HepG2 (cell line): ENCODE results near the gene VAV2. TPM values are rescaled to one million over a fixed set of nuclear protein-coding genes. Genes with fewer than 3 reads are reported as not detected.

ENCODE experiments used
- AGO2 ChIP-seq: fragments of 200-400 bp; formaldehyde crosslinking; optimal IDR thresholded peaks from 2 replicates; pipeline ENCODE3; 2017; ENCODE audit warnings: mild to moderate bottlenecking, low read depth, low read length, moderate library complexity
- CC2D1A ChIP-seq: sonication (generic); formaldehyde crosslinking; IDR thresholded peaks from 2 replicates; pipeline ENCODE4 v1.8.1; 2023; ENCODE audit warnings: mild to moderate bottlenecking, missing genetic modification reagents
- CHD2 ChIP-seq: IDR thresholded peaks from 2 replicates; pipeline ENCODE4 v1.6.1; 2011; ENCODE audit warnings: low read depth, low read length, improper control_type of control experiment
- EED ChIP-seq: sonication (generic); formaldehyde crosslinking; IDR thresholded peaks from 2 replicates; pipeline ENCODE4 v1.5.0; 2020; ENCODE audit warnings: mild to moderate bottlenecking, missing genetic modification reagents
- ERF ChIP-seq: IDR thresholded peaks from 2 replicates; pipeline ENCODE4 v1.6.1; 2018; ENCODE audit warnings: missing biosample characterization, missing genetic modification reagents
- GATA4 ChIP-seq: sonication (generic); IDR thresholded peaks from 2 replicates; pipeline ENCODE4 v1.6.1; 2016; ENCODE audit warnings: antibody characterized with exemption, low read depth, borderline replicate concordance
- HNF4A ChIP-seq: sonication (generic); formaldehyde crosslinking; IDR thresholded peaks from 2 replicates; pipeline ENCODE4 v1.4.0; 2020; ENCODE audit warnings: missing genetic modification reagents
- MTF2 ChIP-seq: sonication (generic); formaldehyde crosslinking; IDR thresholded peaks from 2 replicates; pipeline ENCODE4 v1.5.0; 2020; ENCODE audit warnings: missing genetic modification reagents, borderline replicate concordance
- NPAS2 ChIP-seq: sonication (generic); formaldehyde crosslinking; IDR thresholded peaks from 2 replicates; pipeline ENCODE4 v1.8.0; 2022; ENCODE audit warnings: mild to moderate bottlenecking, missing genetic modification reagents, borderline replicate concordance
- NR2C2 ChIP-seq: sonication (generic); formaldehyde crosslinking; IDR thresholded peaks from 2 replicates; pipeline ENCODE4 v1.4.0; 2020; ENCODE audit warnings: missing genetic modification reagents, mild to moderate bottlenecking, moderate library complexity, borderline replicate concordance
- NR2F6 ChIP-seq, 2 experiments: IDR thresholded peaks; 2 replicates each; pipeline ENCODE4 v1.6.1; 2016; ENCODE audit warnings: antibody characterized with exemption in 1 of 2, mild to moderate bottlenecking in 1 of 2
- RBFOX2 ChIP-seq: fragments of 200-400 bp; formaldehyde crosslinking; IDR thresholded peaks from 2 replicates; pipeline ENCODE4 v1.6.1; 2017; ENCODE audit warnings: low read depth, mild to moderate bottlenecking, low read length
- SALL1 ChIP-seq: sonication (generic); formaldehyde crosslinking; IDR thresholded peaks from 2 replicates; pipeline ENCODE4 v1.8.0; 2022; ENCODE audit warnings: mild to moderate bottlenecking, missing genetic modification reagents
- SIX1 ChIP-seq: sonication (generic); formaldehyde crosslinking; IDR thresholded peaks from 2 replicates; pipeline ENCODE4 v1.4.0; 2020; ENCODE audit warnings: missing genetic modification reagents, borderline replicate concordance
- TBX2 ChIP-seq: sonication (generic); formaldehyde crosslinking; IDR thresholded peaks from 2 replicates; pipeline ENCODE4 v1.5.0; 2020; ENCODE audit warnings: missing genetic modification reagents, mild to moderate bottlenecking, borderline replicate concordance
- ZBTB7B ChIP-seq: sonication (generic); formaldehyde crosslinking; IDR thresholded peaks from 2 replicates; pipeline ENCODE4 v1.4.0; 2020; ENCODE audit warnings: missing genetic modification reagents
- ZMYM2 ChIP-seq: sonication (generic); formaldehyde crosslinking; IDR thresholded peaks from 2 replicates; pipeline ENCODE4 v1.8.0; 2022; ENCODE audit warnings: mild to moderate bottlenecking, missing genetic modification reagents
- ZNF121 ChIP-seq: sonication (generic); formaldehyde crosslinking; IDR thresholded peaks from 2 replicates; pipeline ENCODE4 v1.5.0; 2020; ENCODE audit warnings: mild to moderate bottlenecking, missing genetic modification reagents
- ZNF331 ChIP-seq: sonication (generic); formaldehyde crosslinking; IDR thresholded peaks from 2 replicates; pipeline ENCODE4 v1.4.0; 2020; ENCODE audit warnings: missing genetic modification reagents
- ZNF441 ChIP-seq: sonication (generic); formaldehyde crosslinking; IDR thresholded peaks from 2 replicates; pipeline ENCODE4 v1.7.0; 2021; ENCODE audit warnings: missing genetic modification reagents, borderline replicate concordance
- ZNF558 ChIP-seq: sonication (generic); formaldehyde crosslinking; IDR thresholded peaks from 2 replicates; pipeline ENCODE4 v1.9.0; 2022; ENCODE audit warnings: mild to moderate bottlenecking, missing genetic modification reagents, borderline replicate concordance
- ZNF670 ChIP-seq: sonication (generic); formaldehyde crosslinking; IDR thresholded peaks from 2 replicates; pipeline ENCODE4 v1.8.0; 2022; ENCODE audit warnings: mild to moderate bottlenecking, missing genetic modification reagents, borderline replicate concordance
- ZNF720 ChIP-seq: sonication (generic); formaldehyde crosslinking; IDR thresholded peaks from 2 replicates; pipeline ENCODE4 v1.4.0; 2020; ENCODE audit warnings: missing genetic modification reagents
- ZNF761 ChIP-seq: sonication (generic); formaldehyde crosslinking; conservative IDR thresholded peaks from 2 replicates; pipeline ENCODE4 v1.4.0; 2020; ENCODE audit warnings: mild to moderate bottlenecking, missing genetic modification reagents
- ZNF879 ChIP-seq: sonication (generic); formaldehyde crosslinking; IDR thresholded peaks from 2 replicates; pipeline ENCODE4 v1.8.1; 2023; ENCODE audit warnings: missing genetic modification reagents
- polyA plus RNA-seq, 8 experiments: library from polyadenylated mRNA; depleted of rRNA in 3 of 8; stranded (reverse) in 7 of 8; unstranded in 1 of 8; fragments of >200 nt; fragmentation: Illumina TruSeq in 4 of 8; extraction: Trizol in 4 of 8; gene quantifications; 2 replicates each; pipeline versions ENCODE4 v1.2.1 to v1.2.3, GENCODE V29; 2011 to 2016; ENCODE audit warnings: low read depth in 4 of 8, missing spikeins in 1 of 8, mixed read lengths in 1 of 8; ENCODE audit not compliant: insufficient read depth in 1 of 8
- total RNA-seq, 5 experiments: library from RNA; depleted of rRNA; stranded (reverse); fragments of >200 nt; fragmentation: Illumina TruSeq; extraction: Trizol; gene quantifications; 2 replicates each; pipeline ENCODE4 v1.2.3, GENCODE V29; 2016; ENCODE audit warnings: low read depth in 1 of 5
- TF ChIP-seq, protein P1 (sequence below): sonication (generic); formaldehyde crosslinking; IDR thresholded peaks from 2 replicates; pipeline ENCODE4 v1.4.0; 2020; ENCODE audit warnings: mild to moderate bottlenecking, missing genetic modification reagents
- TF ChIP-seq, protein P2 (sequence below): sonication (generic); formaldehyde crosslinking; IDR thresholded peaks from 2 replicates; pipeline ENCODE4 v1.9.0; 2021; ENCODE audit warnings: missing genetic modification reagents, borderline replicate concordance
- TF ChIP-seq, protein P3 (sequence below): sonication (generic); formaldehyde crosslinking; conservative IDR thresholded peaks from 2 replicates; pipeline ENCODE4 v1.4.0; 2020; ENCODE audit warnings: missing genetic modification reagents

VAV2 gene
- total and polyA plus RNA-seq, 2 of the 13 experiments (the other 11 are each of a cell fraction or from before 2014, with no cell fraction given): 22.5 to 22.9 TPM

DNA sequence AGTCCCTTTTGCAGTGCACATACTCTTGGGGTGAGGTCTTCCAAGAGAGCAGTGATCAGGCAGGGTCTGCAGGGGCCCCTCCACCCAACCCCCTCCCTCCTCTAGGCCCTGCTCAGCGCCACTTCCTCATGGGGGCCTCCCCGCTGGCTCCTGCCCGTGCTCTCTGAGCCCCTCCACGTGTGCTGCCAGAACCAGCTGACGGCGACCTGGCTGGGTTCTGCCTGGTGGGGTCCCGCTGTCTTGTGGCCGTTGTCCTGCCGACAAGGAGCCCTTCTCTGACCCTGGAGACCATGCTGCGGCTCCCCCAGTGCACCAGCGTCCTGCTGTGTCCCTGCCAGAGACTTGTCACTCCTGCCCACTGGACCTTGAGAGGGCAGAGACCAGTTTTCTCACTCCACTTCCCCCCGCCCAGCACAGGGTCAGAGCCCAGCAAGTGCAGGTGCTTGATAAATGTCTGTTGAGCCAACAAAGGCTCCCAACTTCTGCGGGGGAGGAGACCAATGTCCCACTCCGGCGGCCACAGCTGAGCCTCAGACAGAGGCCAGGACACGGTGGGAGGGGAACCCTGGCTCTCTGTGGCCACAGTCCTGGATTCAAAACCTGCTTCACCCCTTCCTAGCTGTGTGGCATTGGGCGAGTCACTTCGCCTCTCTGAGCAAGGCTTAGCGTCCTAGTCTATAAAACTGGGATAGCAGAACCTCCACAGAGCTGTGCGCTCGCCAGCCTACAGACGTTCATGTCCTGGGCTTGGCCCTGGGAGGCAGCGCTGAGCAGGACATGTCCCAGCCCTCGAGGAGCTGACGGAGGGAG lies 278.8 kb downstream of the VAV2 start (continued):
- TF ChIP-seq ZNF558: no peak
- TF ChIP-seq NR2C2 (CRISPR knock-in tag): no peak; the same call in 1 of the 2 replicates
- peak; percentile 60; the same call in 1 of the 2 replicates for TF ChIP-seq SALL1 (CRISPR knock-in tag)
- TF ChIP-seq ZBTB7B: peak; percentile 76; the same call in 1 of the 2 replicates
- TF ChIP-seq CHD2: no peak
- no peak for TF ChIP-seq ZNF670
- no peak for TF ChIP-seq ZNF720 (CRISPR knock-in tag)
- peak; percentile 43; the same call in 1 of the 2 replicates for TF ChIP-seq NR2F6 (IDR thresholded peaks at IDR 0.05)
- peak; percentile 60; the same call in 1 of the 2 replicates for TF ChIP-seq NR2F6 (CRISPR knock-in tag; IDR thresholded peaks at IDR 0.05)
- no peak for TF ChIP-seq NPAS2 (CRISPR knock-in tag)
- TF ChIP-seq, protein P1, sequence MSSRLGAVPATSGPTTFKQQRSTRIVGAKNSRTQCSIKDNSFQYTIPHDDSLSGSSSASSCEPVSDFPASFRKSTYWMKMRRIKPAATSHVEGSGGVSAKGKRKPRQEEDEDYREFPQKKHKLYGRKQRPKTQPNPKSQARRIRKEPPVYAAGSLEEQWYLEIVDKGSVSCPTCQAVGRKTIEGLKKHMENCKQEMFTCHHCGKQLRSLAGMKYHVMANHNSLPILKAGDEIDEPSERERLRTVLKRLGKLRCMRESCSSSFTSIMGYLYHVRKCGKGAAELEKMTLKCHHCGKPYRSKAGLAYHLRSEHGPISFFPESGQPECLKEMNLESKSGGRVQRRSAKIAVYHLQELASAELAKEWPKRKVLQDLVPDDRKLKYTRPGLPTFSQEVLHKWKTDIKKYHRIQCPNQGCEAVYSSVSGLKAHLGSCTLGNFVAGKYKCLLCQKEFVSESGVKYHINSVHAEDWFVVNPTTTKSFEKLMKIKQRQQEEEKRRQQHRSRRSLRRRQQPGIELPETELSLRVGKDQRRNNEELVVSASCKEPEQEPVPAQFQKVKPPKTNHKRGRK (CRISPR knock-in tag): no peak
- TF ChIP-seq, protein P2, sequence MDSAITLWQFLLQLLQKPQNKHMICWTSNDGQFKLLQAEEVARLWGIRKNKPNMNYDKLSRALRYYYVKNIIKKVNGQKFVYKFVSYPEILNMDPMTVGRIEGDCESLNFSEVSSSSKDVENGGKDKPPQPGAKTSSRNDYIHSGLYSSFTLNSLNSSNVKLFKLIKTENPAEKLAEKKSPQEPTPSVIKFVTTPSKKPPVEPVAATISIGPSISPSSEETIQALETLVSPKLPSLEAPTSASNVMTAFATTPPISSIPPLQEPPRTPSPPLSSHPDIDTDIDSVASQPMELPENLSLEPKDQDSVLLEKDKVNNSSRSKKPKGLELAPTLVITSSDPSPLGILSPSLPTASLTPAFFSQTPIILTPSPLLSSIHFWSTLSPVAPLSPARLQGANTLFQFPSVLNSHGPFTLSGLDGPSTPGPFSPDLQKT: no peak
- no peak for TF ChIP-seq GATA4
- peak; percentile 78; the same call in 1 of the 2 replicates for TF ChIP-seq ZNF761 (CRISPR knock-in tag)
- no peak for TF ChIP-seq MTF2 (CRISPR knock-in tag)
- TF ChIP-seq HNF4A (CRISPR knock-in tag): peak; percentile 84
- TF ChIP-seq ERF (CRISPR knock-in tag): no peak
- TF ChIP-seq ZNF121 (CRISPR knock-in tag): no peak
- peak; percentile 37; the same call in 1 of the 2 replicates for TF ChIP-seq RBFOX2
- TF ChIP-seq AGO2: peak; percentile 72
- no peak for TF ChIP-seq CC2D1A (CRISPR knock-in tag)
- TF ChIP-seq, protein P3, sequence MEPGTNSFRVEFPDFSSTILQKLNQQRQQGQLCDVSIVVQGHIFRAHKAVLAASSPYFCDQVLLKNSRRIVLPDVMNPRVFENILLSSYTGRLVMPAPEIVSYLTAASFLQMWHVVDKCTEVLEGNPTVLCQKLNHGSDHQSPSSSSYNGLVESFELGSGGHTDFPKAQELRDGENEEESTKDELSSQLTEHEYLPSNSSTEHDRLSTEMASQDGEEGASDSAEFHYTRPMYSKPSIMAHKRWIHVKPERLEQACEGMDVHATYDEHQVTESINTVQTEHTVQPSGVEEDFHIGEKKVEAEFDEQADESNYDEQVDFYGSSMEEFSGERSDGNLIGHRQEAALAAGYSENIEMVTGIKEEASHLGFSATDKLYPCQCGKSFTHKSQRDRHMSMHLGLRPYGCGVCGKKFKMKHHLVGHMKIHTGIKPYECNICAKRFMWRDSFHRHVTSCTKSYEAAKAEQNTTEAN (CRISPR knock-in tag): no peak
- peak; percentile 70; the same call in 1 of the 2 replicates for TF ChIP-seq ZMYM2
- peak; percentile 99 for TF ChIP-seq ZNF441 (CRISPR knock-in tag)
- peak; percentile 81 for TF ChIP-seq TBX2 (CRISPR knock-in tag)
- no peak for TF ChIP-seq EED
- 0 out of 2 replicates have a peak, but pooled peaks have one; percentile 34 for TF ChIP-seq ZNF331
- no peak for TF ChIP-seq SIX1 (CRISPR knock-in tag)
- TF ChIP-seq ZNF879 (CRISPR knock-in tag): no peak
